Activated CD4-positive, alpha-beta T cell treated with anti-CD3 and anti-CD28 coated beads, Interleukin-2, Interleukin-6, amounts not matched to agents 100 ng/mL and 50 ng/mL, durations not matched to agents 16 hours and 8 hours (primary cell): ENCODE data around the gene CYTIP.
A peak's percentile ranks its signal among the peaks of the same experiment; 100 is the strongest.

Source experiments
- DNase-seq: peaks from one replicate; pipeline ENCODE4 v3.0.0-alpha.2; 2020

The CYTIP gene

DNA sequence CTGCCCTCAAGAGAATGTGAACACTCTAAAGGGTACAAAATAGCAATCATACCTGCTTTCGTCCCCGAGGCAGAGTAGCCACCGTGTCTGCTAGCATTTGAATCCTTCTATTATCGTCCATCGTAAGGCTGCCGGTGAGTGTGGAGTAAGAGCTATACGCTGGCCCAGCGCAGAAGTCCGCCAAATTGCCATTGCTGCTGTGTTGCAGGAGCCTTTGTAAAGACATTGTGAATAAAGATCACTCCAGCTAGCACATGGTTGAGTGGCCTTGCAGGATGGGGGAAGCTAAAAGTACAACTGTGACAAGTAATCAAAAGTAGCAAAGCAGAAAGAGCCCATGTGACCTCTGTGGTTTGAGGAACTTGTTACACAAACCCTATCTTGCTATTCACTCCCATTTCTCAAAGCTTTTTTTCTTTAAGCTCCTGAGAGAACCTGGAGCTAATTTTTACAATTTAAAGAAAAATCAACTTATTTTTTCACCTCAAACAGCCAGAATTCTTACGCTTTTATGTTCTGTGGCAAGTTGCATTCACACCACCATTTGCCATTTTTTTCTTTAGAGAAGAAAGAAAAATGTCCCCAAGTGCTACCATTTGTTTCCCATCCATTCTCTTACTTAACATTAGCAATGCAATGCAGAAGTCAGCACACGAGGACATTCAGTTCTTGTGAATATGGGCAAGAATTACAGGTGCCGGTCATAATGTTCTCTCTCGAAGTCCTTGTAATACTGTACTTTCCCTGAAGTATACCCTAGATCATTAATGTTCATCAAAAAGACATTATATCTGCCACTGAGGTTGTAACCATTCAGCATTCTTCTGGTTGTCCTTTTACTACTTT lies at the start of gene CYTIP:
Gene CYTIP (minus strand): TSS at position 295 of the 846 bp plus-strand sequence. CDS start 69 bp downstream, at position 226.
- peak; percentile 92 for DNase-seq

DNA sequence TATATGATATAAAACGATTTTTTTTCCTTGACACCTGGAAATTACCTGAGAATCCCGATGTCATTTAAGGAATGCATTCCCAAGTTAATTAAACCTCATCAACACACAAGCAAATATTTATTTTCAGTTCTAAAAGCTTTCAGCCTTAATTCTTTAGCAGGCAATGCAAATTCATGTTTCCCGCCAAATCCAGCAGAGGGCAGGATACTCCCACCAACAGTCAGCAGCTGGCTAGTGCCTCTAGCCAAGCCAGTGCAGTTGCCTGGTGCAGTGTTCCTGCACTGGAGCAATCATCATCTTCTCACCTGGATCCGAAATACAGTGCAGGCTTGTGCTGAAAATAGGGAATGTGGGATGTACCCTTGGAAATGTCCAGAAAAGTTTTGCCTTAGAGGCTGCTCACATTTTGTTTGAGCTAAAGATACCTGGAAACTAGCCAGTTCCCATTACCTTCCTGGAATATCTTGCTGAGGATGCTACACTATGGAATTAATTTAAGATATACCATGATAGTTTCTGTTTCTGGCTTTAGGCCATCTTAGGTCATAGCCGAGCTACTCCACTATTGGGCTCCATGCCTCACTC lies 48.4 kb upstream of the CYTIP start:
- peak; percentile 86 for DNase-seq

DNA sequence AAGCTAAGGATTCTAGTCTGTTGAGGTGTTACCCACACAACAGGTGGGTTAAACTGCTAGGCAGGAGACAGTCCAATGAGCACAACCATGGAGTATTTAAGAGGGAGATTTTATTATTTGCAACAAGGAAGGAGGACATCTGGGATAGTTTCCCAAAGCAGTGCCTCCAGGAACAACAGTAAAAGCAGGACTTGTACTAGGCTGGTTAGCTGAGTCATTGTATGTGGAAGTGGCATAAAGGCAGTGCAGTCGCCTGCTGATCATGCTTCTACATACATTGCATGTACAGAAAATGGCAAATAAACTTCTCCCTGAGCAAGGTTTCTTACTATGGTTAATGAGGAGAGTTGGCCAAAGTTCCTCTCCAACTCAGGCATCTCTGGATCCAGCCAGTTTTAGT lies 46.1 kb upstream of the CYTIP start:
- DNase-seq = no peak

DNA sequence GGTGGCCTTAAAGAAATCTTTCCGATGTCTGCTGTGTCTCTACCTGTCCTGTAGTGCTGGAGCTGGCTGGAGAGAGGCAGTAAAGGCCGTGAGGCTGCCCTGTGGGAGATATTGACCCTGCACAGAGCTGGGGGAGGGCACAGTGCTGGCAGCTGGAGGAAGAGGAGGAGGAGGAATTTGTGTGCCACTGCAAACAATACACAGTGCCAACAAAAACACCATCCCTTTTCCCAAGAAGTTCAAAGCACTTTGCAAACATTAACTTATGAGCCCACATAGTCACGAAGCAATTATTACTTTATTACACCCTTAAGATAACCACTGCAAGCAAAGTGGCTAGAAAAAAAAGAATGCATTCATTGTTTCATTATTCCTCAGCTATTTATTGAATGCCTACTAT lies 45.0 kb upstream of the CYTIP start:
- no peak for DNase-seq

DNA sequence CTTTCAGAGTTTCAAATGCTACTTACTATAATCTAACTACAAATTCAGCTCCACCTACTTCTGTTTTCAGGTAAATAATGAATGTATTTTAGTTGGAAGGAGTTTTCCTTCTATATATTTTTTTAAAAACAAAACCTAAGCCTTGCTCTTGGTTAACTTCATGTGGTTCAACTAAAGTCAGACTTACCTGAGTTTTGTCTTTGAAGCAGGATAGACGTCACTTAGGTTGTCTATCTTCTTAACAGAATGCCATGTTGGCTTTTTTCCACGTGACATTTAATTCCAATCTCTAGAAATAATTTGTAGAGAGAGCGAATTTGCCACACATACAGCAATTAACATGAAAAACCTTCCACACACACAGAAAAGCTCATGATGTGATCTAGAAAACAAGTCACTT lies 43.9 kb upstream of the CYTIP start:
- DNase-seq = no peak

DNA sequence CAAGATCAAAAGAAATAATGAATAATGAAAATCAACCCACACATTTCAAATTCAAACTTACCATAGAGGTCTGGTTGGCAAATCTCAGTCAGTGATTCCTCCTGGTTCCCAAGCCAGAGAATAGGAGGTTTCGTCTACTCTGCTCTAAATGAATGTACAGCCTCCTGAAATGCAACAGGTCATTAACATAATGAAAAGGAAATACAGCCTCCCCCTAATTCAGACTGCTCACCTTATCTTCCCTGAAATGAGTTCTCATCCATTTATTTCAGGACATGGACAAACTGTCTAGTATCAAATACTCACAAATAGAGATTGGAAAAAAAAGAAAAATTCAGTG lies 43.4 kb upstream of the CYTIP start:
- no peak for DNase-seq

DNA sequence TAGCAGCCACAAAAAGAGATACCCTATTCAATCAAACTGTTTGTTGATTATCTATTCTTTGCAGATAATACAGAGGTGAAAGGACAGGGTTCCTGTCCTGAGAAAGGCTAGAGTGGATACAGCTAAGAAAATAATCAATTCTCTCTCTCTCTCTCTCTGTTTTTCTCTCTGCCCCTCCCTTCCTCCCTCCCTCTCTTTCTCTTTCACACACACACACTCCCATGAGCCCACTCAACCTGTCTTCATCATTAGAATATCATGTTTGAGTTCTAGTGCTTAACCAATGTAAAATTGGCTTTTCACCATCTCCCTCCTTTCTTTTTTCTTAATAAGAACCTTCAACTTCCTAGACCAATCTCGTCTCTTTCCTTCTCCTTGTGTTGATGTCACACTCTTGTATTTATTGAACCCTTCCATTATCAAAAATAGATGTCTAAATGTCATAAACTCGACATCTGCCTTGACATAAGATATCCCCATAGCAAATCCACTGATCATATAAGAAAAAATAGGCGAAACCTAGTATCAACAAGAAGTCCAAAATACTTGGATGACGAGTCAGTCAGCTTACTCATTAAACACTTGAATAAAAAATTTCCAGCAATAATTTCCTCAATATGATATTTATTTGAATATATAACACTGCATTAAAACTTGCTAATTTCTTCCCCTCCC lies 42.8 kb upstream of the CYTIP start:
- no peak for DNase-seq

DNA sequence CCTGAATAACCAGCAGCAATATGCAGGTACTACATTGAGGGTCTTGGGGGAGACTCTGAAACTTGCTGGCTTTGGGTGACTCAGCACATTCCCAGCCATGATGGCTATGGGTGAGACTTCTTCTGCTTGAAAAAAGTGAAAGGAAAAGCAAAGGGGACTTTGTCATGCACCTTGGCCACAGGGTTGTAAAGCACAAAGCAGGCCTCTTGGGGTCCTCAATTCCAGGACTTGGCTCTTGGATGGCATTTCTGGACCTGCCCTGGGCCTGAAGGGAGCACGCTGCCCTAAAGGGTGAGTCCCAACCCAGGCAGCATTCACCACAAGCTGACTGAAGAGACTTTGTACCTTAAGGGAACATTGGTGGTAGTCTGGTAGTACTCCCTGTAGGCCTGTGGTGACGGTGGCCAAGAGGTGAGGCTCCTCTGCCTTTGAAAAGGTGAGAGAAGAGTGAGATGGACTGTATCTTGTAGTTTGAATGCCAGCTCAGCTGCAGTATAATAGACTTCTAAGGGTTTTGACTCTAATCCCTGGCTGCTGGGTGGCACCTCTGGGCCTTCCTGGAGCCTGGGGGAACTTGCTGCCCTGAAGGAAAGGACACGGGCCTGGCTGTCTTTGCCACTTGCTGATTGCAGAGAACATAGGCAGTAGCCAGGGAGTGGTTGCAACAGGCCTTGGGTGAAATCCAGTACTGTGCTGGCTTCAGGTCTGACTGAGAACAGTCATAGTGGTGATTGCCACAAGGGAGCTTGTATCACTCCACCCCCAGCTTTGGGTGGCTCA lies 36.5 kb upstream of the CYTIP start:
- peak; percentile 90 for DNase-seq

DNA sequence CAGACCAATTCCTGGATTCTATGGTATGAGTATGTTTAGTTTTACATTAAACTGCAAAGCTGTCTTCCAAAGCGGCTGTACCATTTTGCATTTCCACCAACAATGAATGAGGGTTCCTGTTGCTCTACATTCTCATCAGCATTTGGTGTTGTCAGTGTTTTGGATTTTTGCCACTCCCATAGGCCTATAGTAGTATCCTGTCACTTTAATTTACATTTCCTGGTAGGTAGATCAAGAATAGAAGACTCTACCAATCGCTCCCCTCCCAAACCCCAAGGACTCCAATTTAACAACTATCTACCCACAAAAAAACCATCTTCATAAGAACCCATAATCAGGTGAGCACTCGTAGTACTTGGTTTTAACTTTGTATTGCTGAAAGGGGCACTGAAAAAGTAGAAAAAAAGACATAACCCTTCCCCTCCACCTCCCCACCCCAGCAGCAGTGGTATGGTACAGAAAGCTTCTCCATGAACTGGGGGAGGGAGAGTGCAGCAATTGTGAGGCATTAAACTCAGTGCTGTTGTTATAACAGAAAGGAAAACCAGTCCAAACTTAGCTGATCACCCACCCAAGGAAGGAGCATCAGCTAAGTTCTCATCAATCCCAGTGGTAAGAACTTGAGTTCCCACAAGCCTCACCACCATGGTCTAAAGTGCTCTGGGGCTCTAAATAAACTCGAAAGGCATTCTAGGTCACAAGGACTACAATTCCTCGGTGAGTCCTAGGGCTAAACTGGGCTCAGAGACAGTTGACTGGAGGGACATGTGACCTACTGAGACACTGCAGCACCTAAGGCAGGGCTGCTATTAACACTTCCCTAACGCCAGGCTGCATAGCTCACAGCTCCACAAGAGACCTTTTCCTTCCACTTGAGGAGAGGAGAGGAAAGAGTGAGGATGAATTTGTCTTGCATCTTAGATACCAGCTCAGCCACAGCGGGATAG lies 35.5 kb upstream of the CYTIP start:
- no peak for DNase-seq

DNA sequence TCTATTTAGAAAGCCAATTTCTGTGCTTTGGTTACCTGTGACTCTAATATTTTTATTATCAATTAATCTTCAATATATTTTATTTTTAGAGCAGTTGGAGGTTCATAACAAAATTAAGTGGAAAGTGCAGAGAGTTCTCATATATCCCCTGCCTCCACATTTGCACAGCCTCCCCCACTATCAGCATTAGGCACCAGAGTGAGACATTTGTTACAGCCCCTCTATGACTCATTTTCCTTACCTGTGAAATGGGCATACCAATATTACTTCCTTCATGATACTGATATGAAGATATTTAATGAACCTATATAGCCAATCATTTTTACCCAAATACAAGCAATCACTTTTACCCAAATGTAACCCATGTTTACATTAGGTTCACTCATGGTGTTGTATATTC lies 34.0 kb upstream of the CYTIP start:
- DNase-seq = peak; percentile 66

DNA sequence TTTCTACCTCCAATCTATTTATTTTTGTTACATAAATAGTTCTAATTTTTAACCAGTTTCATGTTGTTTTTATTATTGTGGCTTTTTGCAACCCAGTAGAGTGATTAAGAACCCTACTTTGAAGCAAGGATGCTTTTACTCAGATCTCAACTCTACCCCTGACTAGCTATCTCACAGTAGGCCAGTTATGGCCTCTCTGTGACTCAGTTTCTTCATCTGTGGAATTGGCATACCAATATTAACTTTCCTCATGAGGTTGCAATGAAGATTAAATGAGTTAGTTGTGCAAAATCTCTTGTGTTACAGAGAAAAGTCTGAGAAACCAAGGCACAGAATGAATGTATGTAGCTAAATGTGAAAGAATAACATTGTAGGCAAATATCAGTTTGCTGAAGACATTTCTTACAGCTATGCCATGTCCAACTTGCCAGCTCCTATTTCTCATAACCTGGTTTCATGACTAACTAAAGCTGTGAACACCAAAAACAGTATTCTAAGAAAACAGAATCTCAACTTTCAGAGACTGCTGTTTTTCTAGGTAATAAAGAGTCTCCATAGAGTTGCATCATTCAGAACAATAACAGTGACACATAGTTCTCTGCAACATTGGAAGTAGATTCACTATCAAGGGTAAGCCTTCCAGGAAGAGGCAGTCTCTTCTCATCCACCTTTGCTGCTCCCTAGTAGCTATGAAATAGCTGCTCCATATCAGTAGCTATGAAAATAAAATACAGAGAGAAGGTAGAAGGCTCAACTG lies 33.2 kb upstream of the CYTIP start:
- DNase-seq = peak; percentile 86

DNA sequence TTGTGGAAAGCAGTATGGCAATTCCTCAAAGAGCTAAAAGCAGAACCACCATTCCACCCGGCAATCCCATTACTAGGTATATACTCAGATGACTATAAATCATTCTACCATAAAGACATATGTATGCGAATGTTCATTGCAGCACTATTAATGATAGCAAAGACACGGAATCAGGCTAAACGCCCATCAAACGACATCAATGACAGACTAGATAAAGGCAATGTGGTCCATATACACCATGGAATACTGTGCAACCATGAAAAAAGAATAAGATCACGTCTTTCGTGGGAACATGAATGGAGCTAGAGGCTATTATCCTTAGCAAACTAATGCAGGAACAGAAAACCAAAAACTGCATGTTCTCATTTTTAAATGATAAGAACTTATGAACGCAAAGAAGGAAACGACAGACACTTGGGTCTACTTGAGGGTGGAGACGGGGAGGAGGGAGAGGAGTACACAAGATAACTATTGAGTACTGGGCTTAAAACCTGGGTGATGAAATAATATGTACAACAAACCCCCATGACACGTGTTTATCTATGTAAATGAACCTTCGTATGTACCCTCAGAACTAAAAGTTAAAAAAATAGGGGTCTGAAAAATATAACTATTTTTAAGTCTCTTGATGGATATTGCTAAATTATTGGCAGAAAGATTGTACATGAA lies 32.0 kb upstream of the CYTIP start:
- no peak for DNase-seq

DNA sequence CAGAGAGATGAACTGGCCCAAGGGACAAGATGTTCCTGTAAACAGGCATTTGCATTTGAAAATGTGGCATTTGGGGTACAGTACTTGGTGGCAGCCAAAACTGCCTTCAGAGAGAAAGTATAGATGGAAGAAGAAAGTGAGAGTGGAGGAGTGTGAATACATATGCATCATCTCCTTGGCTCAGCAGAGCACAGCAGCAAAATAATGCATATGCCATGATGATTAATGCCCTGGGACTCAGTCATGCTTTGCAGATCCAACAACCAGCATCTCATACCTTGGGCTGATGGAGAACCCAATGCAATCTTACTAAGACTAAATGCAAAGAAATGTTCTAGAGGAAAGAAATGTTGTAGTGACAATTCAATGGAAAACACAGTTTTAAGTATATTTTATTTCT lies 29.7 kb upstream of the CYTIP start:
- peak; percentile 65 for DNase-seq

DNA sequence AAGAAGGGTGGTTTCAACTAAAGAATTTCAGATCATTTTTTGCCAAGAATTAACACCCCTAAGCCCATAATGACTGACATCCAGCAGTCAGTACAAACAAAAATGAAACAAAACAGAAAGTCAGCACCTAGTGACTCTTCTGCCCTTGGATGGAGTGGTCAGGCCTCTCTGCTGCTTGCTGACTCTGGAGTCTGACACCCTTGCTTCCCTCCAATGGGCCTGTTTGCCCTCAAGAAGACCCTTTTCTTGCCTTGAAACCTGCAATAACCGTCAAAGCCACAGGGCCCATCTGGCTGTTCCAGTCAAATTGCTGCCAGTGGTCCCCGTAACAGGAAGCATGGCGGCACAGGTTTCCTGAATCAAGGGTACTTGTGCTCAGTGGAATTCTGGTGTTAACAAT lies 27.2 kb upstream of the CYTIP start:
- peak; percentile 63 for DNase-seq

DNA sequence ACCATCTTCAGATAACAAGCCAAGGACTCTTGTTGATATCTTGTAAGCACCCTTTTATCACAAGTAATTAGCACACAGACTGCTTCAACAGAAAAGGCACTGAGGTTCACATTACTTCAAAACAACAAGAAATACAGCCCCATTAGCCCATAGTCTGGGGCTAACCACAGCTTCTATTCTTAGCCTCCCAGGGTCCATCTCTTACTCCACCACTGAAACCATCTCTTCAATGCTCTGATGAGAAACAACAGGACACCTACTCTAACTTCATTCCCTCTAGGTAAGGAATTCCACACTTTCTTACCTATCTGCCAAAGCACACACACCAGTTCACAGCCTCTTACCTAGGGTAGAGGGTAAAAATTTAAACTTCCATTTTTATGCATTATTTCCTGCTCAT lies 26.4 kb upstream of the CYTIP start:
- no peak for DNase-seq

DNA sequence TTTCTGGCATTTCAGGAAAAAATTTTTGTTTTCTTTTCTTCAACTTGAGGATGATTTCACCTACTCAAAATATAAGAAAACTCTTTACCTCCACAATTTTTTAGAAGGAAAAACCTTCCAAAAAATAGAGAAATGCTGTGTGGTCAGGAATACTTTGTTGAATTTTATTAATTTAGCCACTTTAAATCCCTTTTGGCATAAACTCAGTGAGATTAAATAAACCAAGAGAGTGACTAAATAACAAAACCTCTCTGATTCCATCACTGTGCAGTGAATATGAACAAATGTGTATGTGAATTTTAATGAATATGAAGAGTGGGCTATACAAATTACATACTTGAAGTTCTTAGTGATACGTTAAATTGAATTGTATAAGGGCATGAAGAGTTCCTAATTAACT lies 25.8 kb upstream of the CYTIP start:
- DNase-seq = no peak

DNA sequence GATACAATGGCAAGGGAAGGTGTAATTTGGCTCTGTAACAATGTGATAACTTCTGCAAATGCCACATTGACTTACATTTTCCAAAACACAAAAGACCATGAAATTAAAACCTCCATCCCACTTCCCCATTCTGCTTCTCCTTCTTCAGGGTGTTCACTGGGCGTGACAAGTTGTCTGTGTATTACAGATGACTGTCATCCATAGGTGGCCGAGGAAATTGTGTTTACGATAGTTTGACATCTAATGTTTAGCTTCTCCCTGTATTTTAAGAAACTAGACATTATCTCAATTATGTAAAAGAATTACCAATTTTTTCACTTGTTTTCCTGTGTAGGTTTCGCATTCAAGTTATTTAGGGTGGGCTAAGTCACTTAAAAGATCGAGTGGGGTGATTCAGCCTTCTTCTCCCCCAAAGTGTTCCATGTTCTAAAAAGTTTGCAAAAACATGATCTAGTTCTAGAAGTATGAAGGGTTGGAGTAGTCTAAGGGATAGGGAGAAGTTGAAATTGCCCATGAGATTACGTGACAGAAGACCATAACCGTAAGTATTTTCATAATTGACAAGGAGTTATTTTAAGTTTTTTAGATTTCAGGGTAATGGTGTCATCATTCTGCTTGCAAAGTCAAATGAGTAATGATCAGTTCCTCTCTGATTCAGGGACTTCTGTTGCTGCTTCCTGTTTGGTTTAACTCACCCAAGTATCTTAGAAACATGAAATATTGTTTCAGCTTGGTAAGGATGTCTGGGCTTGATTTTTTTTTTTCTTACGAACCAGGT lies 25.2 kb upstream of the CYTIP start:
- peak; percentile 87 for DNase-seq

DNA sequence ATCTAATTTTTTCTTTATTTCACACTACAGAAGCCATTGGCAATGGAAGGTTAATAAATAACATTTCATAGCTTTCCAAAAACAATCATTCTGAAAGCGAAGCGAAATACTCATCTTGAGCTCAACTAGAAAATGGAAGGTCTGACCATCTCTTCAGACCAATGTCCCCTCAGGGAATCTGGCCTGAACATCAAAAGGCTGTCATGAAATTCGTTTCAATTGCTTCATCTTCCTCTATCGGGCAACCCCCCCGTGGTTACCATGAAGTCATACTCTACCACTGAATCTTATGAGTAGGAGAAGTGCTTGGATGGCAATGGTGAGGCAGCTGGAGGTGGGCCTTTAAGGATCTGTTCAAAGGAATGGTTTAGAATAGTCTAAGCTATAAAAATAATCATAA lies 22.9 kb upstream of the CYTIP start:
- DNase-seq = peak; percentile 69

DNA sequence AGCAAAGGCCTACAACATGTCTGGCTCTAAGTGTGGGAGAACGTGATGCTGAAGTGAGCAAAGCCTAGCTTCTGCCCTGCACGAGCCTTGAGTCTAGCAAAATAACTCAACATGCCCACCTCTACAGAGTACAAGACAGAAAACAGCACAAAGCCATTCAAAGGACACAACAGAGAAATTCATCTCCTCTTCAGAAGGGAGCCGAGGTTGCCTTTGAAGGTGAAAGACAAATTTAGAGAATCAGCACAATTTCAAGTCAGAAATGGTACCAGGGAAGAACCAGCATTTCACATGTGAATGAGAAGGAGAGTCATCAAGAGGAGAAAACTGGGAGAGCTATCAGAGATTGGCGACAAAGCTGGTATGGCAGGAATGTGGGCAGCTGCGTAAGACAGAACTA lies 21.7 kb upstream of the CYTIP start:
- DNase-seq = no peak

DNA sequence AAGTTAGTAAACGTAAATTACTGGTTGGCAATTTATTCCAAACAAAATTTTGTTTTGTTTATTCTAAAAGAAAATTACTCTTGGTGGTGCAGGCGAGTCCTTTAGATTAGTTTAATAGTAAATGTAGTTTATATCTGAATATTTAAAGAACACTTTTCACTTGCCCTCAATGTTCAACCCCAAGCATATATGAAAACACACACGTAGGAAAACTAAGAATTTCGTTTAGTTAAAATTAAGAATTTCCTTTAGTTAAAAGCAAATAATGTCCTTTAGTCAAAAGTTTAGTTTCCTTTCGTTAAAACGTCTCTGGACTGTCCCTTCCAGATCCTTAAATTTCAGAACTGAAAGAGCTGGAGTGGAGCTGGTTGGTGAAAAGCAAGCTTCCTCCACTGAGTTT lies 19.1 kb upstream of the CYTIP start:
- no peak for DNase-seq
